Activated CD4-positive, CD25-positive, alpha-beta regulatory T cell treated with anti-CD3 and anti-CD28 coated beads, Interleukin-2, amount 50 U/mL, for 24 hours (primary cell): ENCODE results near the gene KCNG1.

Source experiments
- ATAC-seq, 2 donors: fragments of 150-1000 bp; cut with Tn5 transposase; one replicate each; pipeline ENCODE4 v1.10.0; 2021; ENCODE audit warnings: mild to moderate bottlenecking in 1 of 2, moderate library complexity in 1 of 2

KCNG1 gene

DNA sequence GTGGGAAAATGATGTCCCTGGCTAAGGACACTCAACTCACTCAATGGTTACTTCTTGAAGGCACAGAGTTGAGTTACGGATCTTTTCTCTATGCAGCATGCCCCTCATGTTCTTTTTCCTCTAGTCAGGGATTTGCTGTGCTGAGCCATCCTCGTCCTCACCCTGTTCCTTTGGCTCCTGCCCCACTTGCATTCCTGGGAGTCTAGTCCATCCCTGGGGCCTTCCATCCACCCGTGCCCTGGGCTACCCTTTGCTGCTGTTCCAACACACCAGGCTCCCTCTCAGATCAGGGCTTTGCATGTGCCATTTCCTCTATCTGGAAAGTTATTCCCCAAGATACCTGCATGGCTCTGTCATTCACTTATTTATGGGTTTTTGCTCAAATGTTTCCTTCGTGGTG lies 13.3 kb upstream of the KCNG1 start:
- no peak for ATAC-seq

DNA sequence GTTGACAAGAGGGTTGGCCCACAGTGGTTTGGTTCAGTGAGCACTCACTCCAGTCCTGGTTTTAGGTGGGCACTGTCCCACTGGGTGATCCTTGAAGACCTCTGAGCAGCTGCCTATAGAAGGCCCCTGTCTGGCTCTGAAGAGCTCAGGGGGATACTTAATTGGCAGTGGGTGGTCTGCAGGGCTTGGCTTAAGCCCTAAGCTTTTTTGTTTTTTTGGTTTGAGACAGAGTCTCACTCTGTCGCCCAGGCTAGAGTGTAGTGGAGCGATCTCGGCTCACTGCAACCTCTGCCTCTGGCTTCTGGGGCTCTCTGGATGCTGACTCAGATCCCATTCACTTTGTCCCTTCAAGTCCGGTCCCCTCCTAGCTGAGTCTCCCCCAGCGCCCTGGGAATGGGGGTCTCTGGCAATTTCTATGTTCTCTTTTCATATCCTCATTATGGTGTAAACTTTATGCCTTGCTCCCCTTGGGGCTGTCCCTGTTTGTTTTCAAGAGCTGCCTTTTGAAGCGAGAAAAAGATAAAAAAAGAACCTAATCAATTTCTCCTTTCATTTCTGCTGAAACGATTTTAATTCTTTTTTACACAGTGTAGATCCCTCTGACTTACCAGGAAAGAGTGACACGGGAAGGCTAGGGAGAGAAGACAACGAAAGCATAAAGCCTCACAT lies 12.2 kb upstream of the KCNG1 start:
- ATAC-seq, result no peak

DNA sequence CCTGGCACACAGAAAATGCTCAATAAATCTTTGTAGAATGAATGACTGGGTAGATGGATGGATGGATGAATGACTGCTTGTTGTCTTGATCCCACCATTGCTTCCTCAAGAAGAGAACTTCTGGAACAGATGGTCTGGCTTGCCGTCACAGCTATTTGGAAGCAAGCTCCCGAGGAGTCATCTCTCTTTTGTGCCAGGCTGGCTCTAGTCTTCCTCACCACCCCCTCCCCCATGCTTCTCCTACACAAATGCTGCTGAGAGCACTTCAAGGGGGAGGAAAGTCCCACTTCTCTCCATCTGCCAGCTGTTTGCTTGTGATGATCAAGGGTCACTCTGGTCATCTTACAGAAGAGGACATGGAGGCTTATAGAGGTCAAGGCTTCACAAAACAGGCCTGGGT lies 11.6 kb upstream of the KCNG1 start:
- ATAC-seq, result no peak

DNA sequence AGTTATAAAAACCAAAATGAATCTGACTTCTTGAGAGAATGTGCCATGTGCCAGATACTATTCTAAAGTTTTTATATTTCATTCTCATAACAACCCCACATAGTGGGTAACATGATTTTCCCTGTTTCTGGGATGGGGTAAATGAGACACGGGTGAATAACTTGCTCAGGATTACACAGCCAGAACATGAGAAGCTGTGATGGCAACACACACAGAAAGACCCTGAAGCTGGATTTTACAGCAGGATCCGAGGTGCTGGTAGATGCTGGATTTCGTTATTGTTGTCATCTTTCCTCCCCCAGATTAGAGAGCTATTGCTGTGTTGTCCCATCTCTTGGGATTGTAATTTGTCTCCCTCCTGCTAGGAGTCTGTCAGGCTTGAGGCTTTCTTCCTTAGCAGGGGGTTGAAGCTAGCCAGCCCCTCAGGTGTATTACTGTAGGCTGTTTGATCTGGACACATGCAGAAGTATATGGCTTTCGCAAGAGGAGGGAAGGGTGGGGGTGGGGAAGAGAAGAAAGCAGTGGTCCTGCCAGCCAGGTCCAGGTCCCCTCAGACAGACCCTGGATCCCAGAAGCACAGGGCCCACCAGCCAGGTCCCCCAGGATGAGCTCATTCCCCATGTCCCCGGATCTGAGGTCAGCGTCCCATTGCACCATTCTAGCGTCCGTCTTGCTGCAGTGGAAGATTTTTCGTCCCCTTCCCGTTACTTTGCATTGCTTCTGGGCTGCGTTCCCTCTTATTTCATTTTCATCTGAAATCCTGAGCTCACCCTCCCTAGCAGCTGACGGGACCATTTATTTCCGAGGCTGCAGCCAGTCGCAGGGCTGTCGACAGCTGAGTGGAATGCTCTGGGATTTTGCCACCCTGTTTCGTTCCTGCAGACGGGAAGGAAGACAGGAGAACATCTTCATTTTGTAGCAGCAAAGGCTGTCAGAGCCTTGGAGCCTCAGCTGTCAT lies 7.3 kb upstream of the KCNG1 start:
- no peak for ATAC-seq

DNA sequence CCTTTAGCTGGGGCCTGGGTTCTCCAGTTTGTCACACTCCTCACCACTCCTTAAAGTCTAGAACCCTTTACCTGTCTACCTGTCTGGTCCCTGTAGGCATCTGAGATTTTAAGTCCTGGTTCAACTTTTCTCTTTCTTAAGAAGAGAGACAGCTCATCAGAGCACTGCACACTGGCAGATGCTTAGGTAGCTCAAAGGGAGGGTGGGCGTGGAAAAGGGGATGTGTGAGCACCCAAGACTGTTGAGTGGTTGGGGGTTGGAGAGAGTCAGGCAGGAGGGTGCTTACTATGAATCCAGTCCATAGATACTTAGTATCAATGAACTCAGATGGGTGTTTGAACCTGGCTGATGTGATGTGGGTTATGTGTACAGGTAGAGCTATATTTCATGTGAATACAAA lies 6.6 kb upstream of the KCNG1 start:
- no peak for ATAC-seq

DNA sequence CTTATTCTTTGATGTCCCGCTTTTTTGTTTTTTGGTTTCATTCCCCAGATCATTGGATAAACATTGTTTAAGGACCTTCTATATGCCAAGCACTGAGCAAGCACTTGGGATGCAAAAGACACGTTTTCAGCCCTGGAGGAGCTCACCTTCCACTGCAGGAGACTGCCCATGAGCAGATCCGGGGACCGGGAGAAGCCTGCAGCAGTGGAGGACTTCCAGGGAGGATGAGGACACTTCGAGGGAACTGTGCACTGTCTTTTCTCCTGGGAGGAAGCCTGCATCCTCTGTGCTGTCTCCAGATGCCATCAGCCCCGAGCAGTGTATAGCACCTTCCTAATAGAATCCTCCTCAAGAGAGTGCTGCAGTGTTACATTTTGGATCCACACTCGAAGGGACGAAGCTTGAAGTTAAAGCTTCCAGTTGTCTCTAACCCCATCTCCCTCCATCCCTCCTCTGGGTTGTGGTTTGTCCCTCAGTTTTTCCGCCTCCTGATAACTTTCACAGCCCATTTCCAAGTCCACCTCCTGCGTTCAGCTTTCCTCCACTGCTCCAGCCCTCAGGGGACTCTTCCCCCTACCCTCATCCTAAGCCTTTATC lies 5.8 kb upstream of the KCNG1 start:
- no peak for ATAC-seq

DNA sequence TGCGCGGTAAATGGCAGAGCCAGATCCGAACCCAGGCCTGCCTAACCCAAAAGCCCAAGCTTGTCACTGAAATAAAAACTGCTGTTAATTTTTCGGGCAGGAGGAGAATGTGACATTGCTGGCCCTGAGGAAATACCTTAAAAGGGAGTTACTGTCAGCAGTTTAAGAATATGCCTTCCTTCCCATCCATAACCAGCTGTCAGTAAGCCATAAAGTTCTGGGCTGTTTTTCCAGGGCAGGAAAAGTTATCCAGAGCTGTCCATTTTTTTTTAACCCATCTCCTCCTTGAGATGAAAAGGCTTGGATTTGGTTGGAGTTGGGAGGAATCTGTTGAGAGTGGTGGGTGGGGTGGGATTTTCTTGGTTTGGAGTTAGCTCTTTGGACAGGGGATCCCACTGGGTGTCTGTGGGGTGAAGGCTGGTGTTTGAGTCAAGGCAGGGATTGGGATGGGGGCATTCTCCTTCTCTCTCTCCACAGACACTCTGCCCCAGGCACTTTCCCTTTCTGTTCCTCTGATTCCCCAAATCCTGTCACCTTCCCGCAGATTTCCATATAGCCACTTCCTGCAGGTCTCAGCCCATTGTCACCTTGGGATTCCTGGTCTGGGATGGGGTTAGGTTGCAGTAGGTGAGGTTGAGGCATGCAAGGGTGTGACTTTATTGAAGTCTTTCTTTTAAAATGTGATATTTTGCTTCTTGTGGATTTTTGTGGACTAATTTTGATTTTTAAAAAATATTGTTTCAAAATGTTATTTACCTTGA lies 4.3 kb upstream of the KCNG1 start:
- no peak for ATAC-seq

DNA sequence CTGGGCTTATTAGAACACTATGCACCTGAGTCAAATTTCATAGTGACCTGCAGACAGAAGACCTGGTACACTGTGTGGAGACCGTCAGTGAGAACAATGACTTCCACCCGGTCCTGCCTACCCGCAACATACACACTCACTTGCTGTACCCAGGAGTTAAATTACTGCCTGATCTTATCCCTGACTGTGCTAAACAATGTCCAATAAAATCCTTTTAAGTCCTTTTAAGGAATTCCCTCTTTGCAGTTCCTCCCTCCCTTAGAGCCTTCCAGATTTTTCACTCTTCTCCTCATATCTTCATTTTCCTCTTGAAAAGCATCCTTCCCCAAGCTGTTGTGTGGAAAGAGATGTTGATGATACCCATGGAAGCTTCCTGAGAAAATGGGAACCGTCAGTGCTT lies 3.4 kb upstream of the KCNG1 start:
- no peak for ATAC-seq

DNA sequence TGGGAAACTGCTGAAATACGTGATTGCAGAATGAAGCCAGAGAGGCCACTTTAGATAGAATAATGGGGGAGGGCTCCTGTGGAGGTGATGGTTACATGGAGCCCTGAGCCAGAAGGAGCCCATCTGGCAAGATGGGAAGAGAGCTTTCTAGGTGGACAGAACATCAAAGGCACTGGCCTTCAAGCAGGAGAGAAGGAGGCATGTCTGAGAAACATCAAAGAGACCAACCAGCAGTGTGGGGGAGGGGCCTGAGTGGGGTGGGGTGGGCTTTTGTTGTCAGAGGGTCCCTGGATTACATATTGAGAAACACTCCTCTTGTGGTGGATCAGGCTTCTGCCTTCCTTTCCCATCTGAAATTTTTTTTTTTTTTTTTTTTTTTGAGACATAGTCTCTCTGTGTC lies 1.9 kb upstream of the KCNG1 start:
- ATAC-seq, result no peak

DNA sequence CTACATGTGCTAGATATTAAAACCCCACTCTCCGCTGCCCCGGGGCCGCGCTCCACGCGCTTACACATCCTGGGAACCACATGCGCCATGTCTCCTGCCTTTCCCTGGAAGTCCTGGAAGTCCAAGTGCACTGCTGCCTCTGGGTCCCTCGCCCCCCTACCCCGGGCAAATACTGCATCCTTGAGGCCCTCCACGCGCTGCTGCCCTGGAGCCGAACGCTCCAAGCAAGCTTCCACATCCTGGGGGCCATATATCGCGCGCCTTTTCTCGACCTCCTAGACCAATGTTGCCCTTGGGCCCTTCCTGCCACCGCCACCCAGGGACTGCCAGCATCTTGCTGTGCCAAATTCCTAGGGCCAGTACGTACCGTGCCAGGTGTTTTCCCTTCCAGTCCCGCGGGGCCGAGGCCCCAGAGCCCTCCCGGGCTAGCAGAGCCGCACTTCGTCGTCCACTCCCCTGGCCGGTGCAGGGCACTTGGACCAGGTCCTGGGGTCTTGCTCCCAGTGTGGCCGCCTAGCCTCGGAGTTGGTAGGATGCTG lies 779 bp upstream of the KCNG1 start:
- ATAC-seq, result no peak

DNA sequence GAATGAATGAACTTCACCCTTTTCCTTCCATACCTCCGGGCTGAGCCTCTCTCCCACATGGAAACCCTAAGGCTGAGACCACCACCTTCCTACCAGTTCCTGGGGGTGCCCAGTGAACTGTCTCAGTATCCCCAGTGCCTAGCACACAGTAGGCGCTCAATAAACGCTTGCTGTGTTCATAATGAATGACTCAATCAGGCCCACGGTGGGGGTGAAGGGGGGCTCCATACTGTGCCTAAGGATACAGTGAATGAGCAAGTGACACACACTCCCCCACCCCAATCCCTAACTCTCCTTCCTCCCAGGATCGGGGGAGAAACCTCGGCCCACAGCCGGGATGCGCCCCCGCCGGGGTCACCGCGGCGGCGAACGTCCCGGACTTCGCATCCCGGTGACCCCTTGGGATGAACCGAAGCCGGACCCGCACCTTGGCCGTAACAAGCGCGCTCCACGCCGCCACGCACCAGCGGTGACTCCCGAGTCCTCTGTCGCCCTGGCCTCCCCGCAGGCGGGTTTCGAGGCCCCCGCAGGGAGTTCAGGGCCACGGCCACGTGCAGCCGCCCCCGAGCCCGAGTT lies 592 bp downstream of the KCNG1 start:
- no peak for ATAC-seq

DNA sequence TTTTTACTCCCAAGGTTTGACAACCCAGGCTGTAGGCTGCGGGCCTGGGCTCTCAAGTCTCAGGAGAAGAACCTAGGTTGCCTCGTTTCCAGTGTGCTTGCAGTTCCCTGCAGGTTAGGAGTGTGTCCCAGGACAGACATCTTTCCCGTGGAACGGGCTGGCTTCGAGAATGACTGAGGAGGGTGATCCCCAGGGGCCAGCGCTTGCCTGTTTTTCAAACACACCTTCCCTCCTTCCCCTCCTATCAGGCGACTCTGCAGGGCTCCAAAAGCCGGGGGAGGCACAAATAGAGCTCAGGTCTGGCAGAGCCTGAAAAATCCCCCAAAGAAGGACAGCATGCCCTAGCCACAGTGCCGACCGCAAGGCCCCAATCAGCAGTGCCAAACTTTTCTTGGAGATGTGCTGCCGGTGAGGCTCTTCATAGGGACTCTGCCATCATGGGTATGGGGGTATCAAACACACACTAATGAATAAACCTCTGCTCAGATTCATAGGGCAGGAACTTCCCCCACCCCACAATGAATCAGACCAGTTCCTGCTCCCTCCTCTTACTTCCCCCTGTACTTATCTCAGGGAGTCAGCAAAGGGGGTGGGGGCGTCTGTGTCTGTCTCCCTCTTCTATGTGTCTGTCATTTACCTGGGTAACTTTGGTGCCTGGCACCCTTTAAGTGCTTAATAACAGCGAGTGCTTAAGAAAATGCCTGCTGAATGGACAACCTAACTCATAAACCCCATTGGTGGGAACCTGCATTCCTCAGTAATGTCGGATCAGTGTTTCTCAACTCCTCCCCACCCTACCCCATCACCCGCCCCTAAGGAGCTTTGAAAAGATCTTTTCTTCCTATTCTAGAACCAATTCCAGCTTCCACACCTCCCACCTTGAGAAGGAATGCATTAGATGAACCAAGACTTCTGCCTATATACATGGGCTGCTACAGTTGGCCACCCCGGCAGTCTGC lies 1.6 kb downstream of the KCNG1 start:
- no peak for ATAC-seq

DNA sequence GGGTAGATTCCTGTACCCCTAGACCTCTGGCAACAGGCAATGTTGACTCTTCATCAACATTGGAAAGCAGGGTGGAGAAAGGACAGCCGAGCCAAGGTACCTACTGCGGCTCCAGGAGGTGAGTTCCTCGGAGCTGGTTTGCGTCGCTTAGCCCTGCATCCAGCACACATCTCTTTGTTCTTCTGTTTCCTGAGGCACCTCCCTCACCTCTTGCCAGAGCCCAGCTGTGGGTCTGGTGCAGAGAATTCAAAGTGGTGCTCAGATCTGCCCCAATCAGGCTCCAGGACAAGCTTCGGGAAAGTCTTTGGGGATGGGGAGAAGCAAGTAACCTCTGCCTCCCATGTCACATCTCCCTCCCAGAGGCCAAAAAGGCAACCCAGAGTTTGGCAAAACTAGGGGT lies 2.2 kb downstream of the KCNG1 start:
- ATAC-seq, result no peak

DNA sequence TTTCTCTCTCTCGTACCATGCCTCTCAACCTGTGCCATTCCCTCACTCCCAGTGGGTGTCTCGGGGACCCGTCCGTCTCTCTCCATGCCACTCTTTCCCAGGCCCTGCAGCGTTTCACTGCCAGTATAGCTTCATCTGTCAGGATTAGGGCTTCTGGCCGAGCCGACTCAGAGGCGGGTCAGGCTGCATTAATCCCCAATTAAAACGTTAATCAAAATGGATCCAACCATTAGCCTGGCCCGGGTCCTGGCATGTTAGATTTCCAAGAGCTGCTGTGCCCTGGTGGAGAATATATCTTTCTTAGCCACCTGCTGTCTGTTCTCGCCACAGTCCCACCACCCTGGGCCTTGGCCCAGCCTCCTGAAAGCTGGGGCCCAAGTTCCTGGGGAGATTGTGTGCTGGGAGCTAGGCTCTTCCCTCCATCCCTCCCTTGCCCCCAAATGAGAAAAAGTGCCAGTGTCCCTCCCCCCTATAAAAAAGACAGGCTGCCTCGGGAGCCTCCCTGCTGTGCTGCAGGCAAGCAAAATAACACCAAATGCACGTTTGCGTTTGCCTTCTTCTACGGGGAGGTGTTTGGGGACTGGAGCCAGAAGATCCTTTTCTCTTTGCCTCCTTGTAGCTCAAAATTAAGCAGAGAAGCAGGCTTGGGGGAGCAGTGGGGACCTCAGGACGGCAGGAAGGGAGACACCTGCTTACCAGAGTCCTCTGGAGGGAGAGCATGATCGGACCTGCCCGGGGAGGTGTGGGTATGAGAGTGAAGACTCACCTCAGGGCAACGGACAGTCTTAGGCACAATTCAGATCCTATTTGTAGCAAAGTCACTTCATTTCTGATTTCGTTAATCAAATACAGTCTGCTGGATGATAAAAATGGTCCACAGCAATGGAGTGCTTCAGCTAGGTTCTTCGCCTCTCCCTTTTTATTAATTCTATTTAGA lies 3.0 kb downstream of the KCNG1 start:
- ATAC-seq, result no peak

DNA sequence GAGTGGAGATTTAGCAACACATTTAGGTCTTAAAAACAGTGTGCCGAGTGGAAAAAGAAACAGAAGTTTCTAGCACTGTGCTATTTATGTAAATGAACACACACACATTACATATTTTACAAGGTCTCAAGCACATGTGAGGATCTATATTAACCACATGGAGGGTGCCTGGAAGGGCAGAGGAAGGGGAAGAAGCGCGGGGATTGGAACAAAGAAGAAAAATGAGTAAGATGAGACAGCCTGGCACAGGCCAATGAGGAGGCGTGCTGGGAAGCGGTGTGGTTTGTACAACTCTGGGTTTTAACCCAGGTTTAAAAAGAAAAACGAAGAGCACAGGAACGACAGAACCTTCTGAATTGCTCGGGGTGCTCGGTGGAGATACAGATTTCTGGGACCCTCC lies 5.7 kb downstream of the KCNG1 start:
- ATAC-seq, result no peak

DNA sequence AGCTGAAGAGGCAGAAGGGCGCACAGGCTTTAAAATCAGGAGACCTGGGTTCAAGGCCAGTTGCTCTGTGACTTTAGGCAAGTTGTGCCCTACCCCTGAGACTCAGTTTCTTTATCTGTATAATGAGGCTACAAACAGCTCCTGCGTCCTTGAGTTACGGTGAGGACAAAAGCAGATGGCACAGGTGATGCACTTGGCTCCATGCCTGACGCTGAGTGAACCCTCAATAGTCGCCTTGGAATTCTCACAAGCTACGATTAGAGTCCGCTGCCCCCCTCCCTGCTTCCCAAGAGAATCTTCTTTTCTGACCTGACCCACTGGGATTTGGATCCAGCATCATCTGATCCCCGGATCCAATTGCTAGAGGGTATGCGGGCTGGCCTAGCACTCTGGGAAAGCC lies 6.4 kb downstream of the KCNG1 start:
- no peak for ATAC-seq

DNA sequence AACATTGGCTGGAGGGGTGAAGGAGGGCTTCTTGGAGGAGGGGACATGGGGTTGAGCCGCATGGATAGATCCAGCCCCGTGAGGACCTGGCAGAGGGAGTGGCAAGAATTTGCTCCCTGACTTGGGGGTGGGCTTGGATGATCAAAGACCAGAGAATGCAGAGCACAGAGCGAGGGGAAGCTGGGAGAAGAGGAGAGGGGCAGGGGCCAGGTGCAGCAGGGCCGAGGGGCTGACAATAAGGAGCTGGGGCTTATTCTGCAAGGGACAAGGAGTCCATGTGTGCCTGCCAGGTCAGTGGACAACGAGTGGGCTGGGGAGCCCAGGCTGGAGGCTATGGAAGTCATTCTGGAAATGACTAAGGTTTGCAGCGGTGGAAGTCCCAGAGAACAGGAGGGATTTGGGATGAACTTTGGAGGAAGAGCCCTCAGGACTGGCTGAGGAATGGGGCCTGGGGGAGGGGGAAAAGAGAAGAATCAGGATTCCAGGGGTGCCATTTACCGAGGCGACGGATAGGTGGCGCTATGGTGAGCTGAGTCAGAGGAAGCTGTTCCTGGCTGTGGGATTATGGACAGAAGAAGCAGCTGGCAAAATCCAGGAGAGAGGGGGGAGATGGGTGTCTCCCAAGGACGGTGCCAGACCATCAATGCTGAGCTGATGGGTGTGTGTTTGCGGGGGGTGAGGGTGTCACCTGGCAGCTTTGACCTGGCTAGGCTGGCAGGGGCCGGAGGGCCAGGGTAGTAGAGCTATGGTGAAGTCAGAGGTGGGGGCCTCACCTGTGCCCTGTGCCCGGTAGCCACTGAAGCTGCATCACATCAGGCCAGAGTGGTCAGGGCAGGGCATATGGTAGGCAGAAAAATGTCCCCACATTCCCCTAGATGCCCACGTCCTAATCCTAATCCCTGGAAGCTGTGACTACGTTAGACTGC lies 7.8 kb downstream of the KCNG1 start:
- no peak for ATAC-seq

DNA sequence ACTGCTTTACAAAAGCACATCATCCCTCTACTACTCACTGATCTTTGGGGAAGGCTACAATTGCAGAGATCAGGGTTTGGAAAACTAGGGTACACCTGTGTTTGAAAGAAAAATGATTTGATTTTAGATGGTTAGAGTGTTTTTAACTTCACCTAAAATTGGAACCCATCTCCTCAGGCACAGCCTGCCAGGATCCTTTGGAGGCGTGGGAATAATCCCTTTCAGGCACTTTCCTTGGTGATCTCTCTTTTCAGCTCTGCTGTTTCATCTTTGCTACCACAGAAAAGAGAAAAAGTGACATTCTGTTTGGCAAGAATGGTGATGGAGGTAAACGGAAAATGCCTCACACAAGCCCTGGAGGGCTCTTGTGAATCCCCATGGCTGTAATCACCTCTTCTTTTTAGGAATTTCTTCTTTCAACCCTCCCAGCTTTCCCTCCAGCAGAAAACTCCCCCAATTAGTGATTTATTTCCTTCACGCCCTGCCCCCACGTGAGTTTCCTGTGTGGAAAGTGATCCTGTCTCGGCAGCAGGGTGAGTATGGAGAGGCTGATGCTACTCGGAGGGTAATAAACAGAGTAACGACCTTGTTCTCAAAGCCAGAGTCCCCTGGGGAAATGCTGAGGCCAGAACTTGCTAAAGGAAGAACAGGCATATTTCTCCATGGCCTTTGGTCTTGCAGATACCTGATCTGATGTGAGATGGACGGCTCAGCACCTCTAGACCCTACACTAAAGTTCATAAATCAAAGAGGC lies 9.2 kb downstream of the KCNG1 start:
- no peak for ATAC-seq
